ENCODE results near the gene BTBD9.

DNA sequence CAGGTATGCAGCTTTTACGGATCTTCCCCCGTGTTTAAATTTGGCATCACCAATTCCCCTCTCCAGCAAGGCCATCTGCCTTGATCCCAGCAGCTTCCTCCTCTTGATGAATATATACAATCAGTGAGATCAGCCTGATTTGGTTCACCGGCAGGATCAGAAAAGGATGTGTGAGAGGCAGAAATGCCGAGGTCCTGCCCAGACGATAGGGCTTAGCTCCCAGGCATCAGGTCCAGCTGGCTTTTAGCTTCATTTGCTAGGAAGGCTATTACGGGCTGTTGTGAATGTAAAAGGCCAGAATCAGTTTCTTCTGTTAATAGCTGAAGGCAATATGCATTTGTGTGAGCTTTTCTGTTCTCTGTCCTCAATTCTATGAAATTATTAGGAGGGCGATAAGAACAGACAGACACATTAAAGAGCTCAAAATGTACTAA, 372.8 kb downstream of the BTBD9 start:
- TF ChIP-seq POLR2A (IDR thresholded peaks at IDR 0.05; ENCODE audit: low read length) (no peak), GATA1 (IDR thresholded peaks at IDR 0.05; ENCODE audit: low read depth, low read length) (no peak)

Data from erythroblast (primary cell).